ENCODE results near the gene PAM. TPM values are rescaled to one million over a fixed set of nuclear protein-coding genes. Genes with fewer than 3 reads are reported as not detected.
A peak's percentile ranks its signal among the peaks of the same experiment; 100 is the strongest.
"Not testable (repeated sequence)": the region's sequence is repeated elsewhere in the genome, so short reads cannot be mapped to it uniquely, and the experiment has no call there.

PAM gene
- total RNA-seq, 1 donor from 2014 or later: 264 TPM

DNA sequence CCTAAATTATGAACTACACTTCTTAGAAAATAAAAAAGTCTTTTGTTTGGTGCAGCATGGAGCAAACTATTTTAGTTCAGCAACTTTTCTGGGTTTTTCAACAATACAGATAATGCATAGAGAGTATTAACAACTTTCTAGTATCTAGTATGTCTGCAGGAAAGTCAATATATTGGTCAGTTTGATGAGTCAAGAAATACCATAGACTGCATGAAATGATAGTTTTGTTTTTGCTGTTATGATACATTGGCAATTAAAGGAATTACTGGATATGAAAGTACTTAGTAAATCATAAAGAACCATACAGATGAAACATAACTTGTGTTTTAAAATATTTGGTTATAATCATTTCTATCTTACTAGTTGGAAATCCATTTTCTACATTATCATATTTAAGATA lies 191.3 kb downstream of the PAM start:
- no peak for DNase-seq

DNA sequence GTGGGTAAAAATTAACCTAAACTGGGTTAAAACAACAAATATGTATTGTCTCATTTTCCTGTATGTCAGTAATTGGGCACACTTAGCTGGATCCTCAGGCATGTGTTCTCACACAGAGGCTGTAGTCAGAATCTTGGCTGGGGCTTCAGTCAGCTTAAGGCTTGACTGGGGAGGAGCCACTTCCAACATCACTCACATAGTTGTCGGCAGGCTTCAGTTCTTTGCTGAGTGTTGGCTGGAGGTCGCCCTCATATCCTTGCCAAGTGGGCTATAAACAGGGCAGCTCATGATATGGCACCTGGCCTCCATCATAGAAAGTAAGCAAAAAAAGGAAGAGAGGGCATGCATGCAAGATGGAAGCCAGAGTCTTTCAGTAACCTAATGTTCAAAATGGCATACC lies 191.9 kb downstream of the PAM start:
- no peak for DNase-seq

DNA sequence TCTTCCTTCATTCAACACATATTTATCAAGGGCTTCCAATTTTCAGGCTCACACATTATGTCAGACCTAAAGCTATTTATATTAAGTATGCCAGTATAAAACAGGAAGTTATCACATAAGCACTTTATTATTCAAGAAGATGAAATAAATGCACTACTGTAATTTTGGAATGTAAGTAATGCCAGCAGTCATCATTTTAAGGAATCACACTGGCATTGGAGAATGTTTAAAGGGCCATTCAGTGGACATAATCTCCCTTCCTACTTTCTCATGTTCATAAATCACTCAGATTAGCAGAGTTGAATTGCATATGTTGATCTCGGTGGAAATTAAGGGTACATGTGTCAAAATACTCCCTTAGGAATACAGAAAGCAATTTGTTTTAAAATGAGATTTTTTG lies 200.4 kb downstream of the PAM start:
- DNase-seq: no peak

DNA sequence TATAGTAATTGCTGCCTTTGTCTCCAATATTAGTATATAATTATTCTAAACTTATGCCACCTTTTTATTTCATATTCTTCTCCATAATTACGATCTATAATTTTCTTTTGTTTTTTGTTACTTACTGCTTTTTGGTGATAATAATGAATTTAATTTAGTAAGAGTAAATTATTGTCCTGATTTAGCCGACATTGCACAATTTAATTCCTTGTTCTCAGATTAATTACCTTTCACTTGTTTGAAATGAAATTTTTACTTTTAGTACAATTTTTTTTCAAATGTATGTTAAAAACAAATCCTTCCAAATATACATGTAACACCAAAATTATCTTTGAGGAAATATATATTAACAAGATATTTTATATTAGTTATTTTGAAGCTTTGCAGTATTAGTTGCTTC lies 201.5 kb downstream of the PAM start:
- DNase-seq: no peak

DNA sequence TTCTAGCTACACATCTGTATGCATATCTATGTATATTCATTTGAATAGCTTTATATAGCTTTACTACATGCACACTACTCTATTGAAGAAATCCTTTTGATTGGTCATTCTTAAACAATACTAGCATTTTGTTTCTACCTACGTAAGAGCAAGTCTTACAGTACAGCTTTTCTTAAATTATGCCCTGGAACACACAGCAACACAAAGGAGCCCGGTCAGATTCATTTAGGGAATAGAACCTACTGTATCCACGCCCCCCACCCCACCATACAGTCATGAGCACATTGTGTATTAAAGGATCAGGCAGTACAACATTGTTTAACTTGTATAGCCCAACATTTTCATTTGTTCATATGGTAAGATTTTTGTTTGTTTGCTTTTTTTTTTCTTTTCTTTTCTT lies 202.0 kb downstream of the PAM start:
- DNase-seq: no peak

DNA sequence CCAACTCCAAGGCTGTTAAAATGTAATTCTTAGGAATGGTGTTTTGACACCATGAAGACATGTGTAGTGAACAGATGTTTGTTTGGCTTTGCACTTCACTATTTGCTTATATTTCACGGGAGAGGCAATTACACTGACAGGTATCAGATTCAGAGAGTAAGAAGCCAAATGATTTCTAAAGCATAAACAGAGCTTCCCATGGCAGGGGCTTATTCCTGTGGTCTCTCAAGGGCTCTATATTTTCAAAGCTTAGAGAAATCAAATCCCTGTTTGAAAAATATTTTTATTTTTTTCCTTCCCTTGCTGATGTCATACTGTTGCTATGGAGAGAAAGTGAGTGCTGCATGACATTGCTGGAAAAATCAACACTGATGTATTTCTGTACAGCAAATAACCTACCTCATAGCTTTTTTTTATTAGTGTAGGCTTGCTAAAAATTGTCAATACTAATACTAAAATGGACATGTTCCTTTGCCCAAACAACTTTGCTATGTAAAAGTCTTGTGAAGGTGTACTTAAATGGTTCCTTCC lies 203.4 kb downstream of the PAM start:
- peak; percentile 69 for DNase-seq

DNA sequence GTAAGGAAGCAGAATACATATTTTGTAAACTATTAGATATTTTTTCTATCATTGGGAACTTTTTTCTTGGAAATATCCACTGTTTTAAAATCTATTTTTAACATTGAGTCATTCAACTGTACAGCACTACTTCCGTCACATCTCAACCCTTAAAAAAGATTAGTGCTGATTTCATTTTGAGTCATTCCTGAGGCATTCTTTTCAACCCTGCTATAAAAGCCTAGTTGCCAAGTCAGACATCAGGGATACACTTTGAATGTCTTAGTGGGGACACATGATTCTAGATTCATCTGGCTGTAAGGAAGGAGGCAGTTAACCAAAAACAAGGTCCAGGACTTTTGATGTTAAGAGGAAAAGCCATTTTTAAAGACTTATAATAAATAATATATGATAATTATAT lies 203.9 kb downstream of the PAM start:
- DNase-seq: peak; percentile 91

DNA sequence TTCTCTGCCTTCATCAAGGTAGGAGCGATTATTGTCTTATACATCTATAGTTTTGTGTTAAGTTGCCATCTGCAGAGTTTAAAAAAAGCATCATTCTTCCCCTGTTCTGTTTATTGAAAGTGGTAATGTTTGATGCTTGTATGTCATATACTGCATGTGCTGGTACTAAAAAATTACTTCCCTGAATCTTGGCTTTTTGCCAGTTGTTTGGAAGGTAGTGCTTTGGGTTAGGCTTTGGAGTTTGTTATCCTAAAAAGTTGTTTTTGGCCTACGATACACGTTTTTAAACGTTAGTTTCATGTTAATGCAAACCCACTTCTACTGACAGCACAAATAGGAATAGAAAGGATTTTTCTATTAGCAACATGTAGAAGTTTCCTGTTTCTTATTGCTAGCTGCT lies 206.6 kb downstream of the PAM start:
- peak; percentile 21 for DNase-seq

DNA sequence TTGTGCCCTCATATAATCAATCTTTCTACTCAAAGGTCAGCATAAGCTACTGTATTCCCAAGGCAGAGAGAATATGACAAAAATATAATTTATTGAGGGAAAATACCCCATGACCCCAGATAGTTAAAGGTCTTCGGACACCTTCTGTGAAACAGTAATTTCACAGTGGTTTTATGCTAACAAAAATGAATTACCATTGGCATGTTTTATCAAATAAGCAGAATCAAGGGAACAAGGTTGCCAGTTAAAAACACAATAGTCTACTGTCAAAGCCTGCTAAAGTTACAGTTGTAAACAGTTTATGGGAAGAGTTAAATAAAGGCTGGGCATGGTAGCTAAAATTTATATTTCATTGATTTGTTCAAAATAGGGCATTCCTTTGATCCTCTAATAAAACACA lies 210.5 kb downstream of the PAM start:
- DNase-seq: no peak

DNA sequence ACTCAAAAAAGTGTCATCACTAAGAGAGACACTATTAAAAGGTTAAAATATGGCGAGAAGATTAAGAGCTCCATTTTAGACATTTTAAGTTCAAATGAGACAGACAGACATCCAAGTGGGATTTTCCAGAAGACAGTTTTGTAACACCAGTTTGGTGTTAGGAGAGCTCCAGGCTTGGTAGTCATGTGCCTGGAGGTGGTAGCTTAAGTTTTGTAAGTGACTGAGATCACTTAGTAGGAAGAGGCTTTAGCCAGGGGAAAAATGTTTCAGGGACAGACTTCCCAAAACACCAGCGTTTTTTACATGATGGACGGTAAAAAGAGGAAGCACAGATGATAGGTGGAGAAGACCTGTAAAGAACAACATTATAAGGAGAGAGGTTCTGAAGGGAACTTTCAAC lies 214.5 kb downstream of the PAM start:
- DNase-seq: no peak

DNA sequence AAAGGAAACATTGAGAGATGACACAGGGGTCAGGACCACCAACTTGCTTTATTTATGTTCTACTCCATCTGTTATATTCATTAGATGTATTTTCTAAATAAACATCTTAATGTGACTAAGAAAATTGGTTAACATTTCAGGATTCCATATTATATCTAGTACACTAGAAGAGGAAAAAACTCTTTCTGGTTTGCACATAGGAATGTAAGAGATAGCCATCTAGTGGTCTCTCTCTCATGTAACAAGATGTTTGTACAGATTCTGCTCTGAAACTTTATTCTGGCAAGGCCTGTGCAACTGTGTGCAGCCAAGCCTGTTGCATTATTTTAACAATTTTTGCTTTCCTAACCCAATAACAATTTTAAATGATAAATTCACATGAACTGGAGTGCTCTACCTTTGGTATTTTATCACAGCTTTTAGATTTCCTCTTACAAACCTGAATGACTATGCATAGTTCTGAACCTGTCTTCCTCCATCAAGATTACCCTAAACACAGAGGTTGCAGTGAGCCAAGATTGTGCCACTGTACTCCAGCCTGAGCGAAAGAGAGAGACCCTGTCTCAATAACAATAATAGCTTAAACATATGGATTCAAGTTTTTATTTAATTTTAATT lies 216.7 kb downstream of the PAM start:
- DNase-seq: peak; percentile 50

DNA sequence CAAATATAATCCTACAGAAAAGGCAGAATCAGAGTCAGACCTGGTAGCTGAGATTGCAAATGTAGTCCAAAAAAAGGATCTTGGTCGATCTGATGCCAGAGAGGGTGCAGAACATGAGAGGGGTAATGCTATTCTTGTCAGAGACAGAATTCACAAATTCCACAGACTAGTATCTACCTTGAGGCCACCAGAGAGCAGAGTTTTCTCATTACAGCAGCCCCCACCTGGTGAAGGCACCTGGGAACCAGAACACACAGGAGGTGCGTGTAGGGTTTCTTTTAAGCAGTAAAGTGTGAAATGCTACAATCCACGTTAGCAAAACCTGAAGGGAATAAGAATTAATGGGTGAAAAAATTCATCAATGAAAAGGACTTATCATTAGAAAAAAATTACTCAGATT lies 219.1 kb downstream of the PAM start:
- DNase-seq: no peak

DNA sequence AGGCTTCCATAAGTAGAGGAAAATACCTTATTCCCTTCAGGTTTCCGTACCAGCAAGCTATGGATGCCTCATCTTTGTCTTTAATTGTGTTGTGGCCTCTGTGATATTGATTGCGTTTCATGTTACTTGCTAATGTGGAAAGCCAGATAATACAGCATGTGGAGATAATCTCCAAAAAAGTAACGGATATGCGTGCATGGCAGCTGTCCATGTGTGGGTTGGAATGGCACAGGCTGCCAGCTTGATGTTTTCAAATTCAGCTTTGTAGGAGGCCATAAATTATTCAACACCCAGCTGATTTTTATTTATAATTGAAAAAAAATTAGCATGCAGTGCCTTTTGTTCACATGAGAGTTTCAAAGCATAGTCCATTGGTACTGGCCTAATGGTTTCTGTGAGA lies 219.9 kb downstream of the PAM start:
- DNase-seq: peak; percentile 47

DNA sequence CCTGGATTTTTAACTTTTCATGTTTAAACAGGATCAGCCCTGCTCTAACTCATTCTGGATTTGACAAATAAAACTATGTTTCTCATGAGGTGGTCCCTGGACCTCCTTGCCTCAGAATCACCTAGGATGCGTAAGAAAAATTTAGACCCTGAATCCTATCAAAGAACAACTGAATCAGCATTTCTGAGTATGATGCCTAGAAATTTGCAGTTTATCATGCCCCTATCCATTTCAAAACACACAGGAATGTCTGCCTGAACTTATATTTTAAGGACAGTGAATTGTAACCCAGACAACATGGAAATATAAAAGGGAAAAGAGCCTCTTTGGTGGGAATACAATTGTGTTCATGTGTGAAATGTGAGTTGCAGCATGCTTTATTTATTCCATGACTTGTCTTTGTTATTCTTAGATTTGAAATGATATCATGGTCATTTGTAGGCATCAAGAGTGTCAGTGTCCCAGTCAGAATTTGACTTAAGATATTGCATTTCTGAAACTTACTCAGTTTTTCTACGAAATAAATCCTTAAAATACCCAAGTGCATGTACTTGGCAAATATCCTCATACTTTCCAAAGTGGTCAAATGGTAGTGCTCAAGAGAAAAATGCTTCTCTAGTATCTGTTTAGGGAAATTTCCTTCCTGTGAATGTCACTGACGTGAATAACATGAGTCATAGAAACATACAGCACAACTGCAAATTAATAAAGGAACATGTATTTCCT lies 220.5 kb downstream of the PAM start:
- DNase-seq: peak; percentile 72

DNA sequence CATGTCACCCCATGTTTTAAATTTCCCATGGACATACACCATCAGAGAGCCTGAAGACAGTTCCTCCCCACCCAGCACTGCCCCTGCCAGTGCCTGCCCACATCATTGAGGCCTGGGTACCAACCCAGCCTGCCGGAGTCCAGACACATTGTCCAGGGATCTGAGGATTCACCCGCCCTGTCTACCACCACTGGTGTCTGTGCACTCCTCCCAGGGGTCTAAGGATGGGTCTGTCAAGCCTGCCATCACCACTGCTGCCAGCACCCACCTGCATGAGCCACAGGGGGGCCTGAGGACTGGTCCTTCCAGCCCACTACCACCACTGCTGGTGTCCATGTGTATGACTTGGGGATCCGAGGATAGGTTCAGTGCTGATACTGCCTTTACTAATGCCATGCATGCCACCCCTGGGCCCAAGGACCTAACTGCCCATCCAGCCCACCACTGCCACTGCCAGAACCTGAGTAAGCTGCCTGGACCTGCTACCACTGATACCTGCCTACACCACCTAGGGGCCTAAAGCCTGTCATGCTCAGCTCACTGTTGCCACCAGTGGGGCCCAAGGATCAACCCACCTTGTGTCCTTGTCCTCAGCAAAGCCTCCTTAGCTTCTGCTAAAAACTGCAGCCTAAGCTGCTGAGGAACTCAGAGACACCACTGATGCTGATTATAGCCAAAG lies 227.0 kb downstream of the PAM start:
- DNase-seq: no peak

DNA sequence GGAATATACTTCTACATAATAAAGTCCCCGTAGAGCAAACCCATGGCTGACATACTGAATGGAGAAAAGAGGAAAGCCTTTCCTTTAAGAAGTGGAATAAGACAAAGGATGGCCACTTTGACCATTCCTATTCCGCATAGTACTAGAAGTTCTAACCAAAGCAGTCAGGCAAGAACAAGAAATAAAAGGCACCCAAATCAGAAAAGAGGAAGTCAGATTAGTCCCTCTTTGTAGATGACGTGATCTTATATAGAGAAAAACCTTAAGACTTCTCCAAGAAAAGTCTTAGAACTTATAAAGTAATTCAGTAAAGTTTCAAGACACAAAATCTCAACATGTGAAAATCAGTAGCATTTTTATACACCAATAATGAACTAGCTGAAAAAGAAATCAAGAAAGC lies 231.0 kb downstream of the PAM start:
- DNase-seq: no peak

DNA sequence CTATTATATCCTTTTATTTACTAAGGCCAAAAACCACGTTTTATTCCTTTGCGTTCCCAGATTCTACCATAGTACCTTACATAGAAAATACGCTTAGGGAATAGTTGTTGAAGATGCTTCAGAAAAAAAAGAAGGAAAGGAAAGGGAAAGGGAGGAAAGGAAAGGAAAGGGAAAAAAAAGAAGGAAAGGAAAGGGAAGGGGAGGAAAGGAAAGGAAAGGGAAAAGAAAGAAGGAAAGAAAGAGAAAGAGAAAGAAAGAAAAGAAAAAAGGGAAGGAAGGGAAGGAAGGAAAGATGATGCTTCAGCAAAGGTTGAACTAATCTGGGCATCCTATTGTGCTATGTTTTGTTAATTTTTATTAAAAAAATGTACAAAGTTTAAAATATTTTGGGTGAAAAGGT lies 233.4 kb downstream of the PAM start:
- DNase-seq: no peak

DNA sequence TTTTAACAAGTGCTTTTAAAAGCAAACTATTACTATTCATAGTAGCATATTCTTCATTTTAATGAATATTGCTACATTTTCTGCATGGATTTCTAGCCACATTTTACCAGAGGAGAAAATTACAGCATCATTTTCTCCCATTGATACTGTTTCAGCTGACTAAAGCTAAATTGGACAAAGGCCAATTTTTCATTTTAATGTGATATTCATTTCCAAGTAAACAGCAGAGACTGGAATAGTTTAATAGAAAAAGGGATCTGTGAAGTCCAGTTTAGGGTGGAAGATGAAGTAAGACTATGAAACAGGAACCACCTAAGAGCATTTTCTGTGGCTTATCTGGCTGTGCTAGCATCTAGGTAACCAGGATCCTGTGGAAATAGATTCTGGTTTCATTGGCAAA lies 236.7 kb downstream of the PAM start:
- DNase-seq: no peak

DNA sequence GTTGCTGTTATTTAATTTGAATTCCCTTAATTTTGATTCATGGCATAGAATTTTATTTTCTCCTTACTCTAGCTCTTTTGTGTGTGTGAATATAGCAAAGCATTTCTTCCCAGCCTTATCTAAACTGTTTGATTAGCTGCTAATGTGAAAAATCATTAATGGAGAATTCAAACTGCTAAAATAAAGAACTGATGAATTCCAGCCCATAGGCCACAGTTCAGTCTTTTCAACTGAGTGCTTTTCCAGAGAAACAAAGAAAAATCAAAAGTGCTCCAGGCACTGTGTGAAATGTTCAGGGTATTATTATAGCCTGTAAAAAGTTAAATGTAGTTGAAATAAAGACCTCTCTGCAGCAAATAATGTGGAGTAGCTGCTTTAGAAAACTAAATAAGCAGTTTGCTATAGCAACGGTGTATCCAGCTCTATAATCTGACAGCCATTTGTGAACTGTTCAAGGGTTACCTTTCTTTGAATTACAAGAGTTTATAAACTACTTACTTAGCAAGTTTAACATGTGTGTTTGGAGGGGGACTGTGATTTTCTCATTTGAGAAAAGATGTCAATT lies 241.0 kb downstream of the PAM start:
- no peak for DNase-seq

DNA sequence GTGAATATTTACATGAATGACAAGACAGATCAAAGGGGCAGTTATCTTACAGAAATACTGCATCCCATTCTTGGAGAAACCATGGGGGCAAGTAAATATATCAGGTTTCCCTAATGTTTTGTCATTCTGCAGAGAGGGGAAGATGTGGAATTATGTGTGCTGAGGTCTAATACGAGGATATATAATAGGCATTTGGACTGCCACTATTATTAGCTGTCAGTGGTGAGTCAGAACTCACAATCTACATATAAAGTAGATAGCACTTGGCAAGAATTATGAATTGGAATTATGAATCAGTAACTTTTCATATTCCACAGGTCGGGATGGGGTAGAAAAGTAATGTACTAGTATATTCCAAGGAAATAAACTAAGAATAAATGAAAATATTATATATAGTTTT lies 243.1 kb downstream of the PAM start:
- no peak for DNase-seq

DNA sequence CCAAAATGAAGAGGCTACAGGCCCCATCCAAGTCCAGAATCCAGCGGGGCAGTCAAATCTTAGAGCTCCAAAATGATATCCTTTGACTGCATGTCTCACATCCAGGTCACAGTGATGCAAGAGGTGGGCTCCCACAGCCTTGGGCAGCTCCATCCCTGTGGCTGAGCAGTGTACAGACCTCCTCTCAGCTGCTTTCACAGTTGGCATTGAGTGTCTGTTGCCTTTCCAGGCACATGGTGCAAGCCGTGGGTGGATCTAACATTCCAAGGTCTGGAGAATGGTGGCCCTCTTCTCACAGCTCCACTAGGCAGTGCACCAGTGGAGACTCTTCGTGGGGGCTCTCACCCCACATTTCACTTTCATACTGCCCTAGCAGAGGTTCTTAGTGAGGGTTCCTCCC lies 244.1 kb downstream of the PAM start:
- no peak for DNase-seq

DNA sequence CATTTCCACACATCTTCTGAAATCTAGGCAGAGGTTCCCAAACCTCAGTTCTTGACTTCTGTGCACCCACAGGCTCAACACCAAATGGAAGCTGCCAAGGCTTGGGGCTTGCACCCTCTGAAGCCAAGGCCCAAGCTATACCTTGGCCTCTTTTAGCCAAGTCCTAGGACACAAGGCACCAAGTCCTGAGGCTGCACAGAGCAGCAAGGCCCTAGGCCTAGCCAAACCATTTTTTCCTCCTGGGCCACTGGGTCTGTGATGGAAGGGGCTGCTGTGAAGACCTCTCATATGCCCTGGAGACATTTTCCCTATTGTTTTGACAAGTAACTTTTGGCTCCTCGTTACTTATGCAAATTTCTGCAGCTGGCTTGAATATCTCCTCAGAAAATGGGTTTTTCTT lies 244.5 kb downstream of the PAM start:
- DNase-seq: not testable (repeated sequence)

DNA sequence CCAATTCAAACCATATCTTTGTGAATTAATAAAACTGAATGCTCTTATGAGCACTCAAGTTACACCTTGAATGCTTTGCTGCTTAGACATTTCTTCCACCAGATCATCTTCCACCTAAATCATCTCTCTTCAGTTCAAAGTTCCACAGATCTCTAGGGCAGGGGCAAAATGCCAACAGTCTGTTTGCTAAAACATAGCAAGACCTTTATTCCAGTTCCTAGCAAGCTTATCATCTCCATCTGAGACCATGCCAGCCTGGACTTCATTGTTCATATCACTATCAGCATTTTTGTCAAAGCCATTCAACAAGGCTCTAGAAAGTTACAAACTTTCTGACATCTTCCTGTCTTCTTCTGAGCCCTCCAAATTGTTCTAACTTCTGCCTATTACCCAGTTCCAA lies 245.0 kb downstream of the PAM start:
- no peak for DNase-seq

DNA sequence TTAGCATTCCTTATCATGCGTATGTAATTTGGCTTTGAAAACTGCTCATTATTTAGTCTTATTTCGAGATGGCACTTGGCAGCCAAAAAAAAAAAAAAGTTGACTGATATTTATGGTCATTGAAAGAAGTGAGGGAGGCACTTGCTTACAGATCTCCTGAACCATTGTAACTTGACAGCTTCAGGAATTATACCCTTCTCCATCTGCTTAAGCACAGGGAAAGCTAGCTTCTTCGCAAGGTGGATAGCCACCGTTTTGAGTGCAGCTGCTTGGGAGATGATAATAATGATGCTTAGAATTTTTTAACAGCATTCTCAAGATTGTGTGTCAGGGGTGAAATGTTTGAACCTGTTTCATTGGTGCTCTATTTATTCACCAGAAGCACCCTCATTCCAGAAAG lies 248.8 kb downstream of the PAM start:
- DNase-seq: no peak

Data from dermis blood vessel endothelial cell (primary cell).